ENCODE results near the gene FBXO24. TPM values are rescaled to one million over a fixed set of nuclear protein-coding genes. Genes with fewer than 3 reads are reported as not detected.

The FBXO24 gene
- total and polyA plus RNA-seq, 2 of the 8 experiments (the other 6 are each of a cell fraction or from before 2014, with no cell fraction given): 0.35 to 0.57 TPM

DNA sequence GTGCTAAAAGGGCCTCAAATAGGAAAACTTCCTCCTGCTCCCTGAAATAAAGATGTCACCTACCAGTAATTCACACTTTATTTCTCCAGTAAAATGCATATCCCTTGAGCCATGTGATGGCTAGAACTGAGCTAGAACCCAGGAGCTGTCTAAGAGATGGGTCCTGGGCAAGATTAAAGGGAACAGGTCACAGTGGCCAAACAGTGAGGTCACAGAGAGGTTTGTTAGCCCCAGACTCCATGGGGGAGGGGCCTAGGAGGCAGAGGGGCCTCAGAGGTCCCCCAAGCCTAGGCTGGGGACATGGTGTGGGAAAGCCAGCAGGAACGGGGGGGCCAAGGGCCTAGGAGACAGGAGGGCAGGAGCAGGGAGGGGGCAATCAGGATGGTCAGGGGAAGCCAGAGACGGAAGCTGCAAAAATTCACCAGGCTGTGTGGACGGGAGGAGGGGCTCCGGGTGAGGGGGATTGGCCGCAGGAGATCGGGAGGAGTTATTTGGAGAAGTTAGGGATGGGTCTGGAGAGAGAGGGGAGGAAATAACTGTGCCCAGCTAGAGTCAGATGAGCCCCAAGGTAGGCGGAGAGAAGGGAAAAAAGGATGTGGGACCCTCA lies 3.3 kb downstream of the FBXO24 start (continued):
- TF ChIP-seq, protein P1, sequence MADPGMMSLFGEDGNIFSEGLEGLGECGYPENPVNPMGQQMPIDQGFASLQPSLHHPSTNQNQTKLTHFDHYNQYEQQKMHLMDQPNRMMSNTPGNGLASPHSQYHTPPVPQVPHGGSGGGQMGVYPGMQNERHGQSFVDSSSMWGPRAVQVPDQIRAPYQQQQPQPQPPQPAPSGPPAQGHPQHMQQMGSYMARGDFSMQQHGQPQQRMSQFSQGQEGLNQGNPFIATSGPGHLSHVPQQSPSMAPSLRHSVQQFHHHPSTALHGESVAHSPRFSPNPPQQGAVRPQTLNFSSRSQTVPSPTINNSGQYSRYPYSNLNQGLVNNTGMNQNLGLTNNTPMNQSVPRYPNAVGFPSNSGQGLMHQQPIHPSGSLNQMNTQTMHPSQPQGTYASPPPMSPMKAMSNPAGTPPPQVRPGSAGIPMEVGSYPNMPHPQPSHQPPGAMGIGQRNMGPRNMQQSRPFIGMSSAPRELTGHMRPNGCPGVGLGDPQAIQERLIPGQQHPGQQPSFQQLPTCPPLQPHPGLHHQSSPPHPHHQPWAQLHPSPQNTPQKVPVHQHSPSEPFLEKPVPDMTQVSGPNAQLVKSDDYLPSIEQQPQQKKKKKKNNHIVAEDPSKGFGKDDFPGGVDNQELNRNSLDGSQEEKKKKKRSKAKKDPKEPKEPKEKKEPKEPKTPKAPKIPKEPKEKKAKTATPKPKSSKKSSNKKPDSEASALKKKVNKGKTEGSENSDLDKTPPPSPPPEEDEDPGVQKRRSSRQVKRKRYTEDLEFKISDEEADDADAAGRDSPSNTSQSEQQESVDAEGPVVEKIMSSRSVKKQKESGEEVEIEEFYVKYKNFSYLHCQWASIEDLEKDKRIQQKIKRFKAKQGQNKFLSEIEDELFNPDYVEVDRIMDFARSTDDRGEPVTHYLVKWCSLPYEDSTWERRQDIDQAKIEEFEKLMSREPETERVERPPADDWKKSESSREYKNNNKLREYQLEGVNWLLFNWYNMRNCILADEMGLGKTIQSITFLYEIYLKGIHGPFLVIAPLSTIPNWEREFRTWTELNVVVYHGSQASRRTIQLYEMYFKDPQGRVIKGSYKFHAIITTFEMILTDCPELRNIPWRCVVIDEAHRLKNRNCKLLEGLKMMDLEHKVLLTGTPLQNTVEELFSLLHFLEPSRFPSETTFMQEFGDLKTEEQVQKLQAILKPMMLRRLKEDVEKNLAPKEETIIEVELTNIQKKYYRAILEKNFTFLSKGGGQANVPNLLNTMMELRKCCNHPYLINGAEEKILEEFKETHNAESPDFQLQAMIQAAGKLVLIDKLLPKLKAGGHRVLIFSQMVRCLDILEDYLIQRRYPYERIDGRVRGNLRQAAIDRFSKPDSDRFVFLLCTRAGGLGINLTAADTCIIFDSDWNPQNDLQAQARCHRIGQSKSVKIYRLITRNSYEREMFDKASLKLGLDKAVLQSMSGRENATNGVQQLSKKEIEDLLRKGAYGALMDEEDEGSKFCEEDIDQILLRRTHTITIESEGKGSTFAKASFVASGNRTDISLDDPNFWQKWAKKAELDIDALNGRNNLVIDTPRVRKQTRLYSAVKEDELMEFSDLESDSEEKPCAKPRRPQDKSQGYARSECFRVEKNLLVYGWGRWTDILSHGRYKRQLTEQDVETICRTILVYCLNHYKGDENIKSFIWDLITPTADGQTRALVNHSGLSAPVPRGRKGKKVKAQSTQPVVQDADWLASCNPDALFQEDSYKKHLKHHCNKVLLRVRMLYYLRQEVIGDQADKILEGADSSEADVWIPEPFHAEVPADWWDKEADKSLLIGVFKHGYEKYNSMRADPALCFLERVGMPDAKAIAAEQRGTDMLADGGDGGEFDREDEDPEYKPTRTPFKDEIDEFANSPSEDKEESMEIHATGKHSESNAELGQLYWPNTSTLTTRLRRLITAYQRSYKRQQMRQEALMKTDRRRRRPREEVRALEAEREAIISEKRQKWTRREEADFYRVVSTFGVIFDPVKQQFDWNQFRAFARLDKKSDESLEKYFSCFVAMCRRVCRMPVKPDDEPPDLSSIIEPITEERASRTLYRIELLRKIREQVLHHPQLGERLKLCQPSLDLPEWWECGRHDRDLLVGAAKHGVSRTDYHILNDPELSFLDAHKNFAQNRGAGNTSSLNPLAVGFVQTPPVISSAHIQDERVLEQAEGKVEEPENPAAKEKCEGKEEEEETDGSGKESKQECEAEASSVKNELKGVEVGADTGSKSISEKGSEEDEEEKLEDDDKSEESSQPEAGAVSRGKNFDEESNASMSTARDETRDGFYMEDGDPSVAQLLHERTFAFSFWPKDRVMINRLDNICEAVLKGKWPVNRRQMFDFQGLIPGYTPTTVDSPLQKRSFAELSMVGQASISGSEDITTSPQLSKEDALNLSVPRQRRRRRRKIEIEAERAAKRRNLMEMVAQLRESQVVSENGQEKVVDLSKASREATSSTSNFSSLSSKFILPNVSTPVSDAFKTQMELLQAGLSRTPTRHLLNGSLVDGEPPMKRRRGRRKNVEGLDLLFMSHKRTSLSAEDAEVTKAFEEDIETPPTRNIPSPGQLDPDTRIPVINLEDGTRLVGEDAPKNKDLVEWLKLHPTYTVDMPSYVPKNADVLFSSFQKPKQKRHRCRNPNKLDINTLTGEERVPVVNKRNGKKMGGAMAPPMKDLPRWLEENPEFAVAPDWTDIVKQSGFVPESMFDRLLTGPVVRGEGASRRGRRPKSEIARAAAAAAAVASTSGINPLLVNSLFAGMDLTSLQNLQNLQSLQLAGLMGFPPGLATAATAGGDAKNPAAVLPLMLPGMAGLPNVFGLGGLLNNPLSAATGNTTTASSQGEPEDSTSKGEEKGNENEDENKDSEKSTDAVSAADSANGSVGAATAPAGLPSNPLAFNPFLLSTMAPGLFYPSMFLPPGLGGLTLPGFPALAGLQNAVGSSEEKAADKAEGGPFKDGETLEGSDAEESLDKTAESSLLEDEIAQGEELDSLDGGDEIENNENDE (IDR thresholded peaks at IDR 0.05; ENCODE audit: insufficient replicate concordance, low read length): no peak
- no peak for TF ChIP-seq HDAC2 (IDR thresholded peaks at IDR 0.05; ENCODE audit: borderline replicate concordance in 1 of 2, low read depth in 2 of 2, low read length in 2 of 2)
- no peak for TF ChIP-seq EGR1 (IDR thresholded peaks at IDR 0.05; ENCODE audit: borderline replicate concordance, low read depth, low read length)
- no peak for TF ChIP-seq SIX5 (IDR thresholded peaks at IDR 0.05; ENCODE audit: low read depth, low read length)
- no peak for TF ChIP-seq CHD2 (IDR thresholded peaks at IDR 0.05; ENCODE audit: low read length)
- no peak for TF ChIP-seq RNF2 (IDR thresholded peaks at IDR 0.05; ENCODE audit: borderline replicate concordance, low read depth, low read length, missing control alignments, poor library complexity, severe bottlenecking)
- no peak for TF ChIP-seq GABPA (IDR thresholded peaks at IDR 0.05; ENCODE audit: borderline replicate concordance, insufficient read depth, low read length)
- TF ChIP-seq HDAC6 (IDR thresholded peaks at IDR 0.05; ENCODE audit: low read depth, low read length): no peak
- TF ChIP-seq CREB1 (IDR thresholded peaks at IDR 0.05): no peak

Measured in H1 (cell line).